Midbrain (tissue), 1 donor: ENCODE measurements around the gene MAP4K2.
A peak's percentile ranks its signal among the peaks of the same experiment; 100 is the strongest.

Source experiments
- DNase-seq: peaks from one replicate; lab custom pipeline; 2025; lab: John Stamatoyannopoulos, UW

The MAP4K2 gene

DNA sequence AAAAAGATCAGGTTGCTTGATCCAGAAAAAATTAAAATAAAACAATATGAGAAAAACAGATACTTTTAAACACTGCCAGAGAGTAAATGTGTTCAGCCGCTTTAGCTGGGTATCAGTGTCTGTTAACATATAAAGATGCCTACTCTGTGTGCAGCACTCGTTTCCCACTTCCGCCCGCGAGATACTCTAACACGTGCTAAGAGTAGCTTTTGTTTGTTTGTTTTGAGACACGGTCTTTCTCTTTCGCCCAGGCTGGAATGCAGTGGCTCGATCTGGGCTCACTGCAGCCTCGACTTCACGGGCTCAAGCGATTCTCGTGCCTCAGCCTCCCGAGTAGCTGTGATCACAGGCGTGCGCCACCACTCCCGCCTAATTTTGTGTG is 7.9 kb upstream of the MAP4K2 start:
- DNase-seq: no peak

DNA sequence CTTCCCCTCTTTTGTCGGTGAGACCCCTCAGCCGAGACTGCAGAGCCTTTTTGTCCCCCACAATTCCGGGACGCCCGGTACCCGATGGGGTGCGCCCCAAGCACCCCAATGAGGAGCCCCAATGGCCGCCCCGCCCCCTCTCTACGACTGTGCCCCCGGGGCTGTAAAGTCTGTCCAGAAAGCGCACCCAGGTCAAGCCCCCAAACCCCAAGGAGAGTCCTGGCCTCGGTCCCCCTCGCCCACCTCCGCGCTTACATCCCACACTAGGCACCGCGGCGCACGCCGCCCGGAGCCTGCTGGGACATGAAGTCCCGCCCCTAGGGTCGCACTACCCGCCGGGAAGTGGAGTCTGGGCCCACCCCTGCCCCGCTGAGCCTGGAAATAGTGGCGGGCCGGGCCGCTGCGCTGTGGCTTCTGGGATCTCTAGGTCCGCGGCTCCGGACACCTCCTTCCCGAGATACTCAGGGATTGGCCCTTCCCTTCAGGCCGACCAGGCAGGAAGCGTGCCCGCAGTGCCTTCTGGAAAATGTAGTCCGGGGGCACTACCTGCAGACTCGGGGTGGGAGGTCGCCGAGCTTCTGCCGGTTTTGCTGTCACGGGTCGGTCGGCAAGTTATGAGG is 7.4 kb upstream of the MAP4K2 start, which contains the start of gene MEN1:
Gene MEN1 (minus strand): TSS at position 281 of the 620 bp plus-strand sequence. CDS start 442 bp downstream, outside the sequence.
- peak; percentile 97 for DNase-seq

DNA sequence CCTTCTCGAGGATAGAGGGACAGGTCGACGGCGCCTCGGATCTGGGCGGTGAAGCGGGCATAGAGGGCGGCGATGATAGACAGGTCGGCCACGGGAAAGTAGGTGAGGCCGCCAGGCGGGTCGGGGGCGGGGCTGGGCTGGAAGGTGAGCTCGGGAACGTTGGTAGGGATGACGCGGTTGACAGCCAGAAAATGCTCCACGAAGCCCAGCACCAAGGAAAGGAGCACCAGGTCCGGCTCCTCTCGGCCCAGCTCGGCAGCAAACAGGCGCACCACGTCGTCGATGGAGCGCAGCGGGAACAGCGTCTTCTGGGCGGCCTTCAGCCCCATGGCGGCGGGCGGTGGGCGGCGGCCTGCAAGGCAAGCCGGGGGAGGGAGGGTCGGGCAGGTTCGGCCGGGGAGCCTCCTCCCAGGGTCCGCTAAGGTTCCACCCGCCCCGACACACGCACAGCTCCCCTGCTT is 6.8 kb upstream of the MAP4K2 start:
- no peak for DNase-seq

DNA sequence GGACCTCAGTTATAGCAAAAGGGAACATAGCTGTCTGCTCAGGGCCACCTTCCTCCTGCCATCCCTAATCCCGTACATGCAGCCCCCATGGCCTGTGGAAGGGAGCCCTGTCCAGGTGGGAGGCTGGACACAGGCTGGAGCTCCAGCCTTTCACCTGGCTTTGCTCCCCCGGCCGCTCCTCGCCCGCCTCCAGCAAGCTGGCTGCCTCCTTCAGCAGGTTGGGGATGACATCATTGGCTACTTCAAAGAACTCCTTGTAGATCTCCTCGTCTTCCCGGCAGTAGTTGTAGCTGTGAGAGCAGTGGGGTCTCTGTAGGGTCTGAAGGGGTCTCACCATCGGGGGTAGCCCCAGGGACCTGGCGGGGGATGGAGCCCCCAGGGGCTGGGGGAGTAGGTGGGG is 2.5 kb upstream of the MAP4K2 start:
- no peak for DNase-seq

DNA sequence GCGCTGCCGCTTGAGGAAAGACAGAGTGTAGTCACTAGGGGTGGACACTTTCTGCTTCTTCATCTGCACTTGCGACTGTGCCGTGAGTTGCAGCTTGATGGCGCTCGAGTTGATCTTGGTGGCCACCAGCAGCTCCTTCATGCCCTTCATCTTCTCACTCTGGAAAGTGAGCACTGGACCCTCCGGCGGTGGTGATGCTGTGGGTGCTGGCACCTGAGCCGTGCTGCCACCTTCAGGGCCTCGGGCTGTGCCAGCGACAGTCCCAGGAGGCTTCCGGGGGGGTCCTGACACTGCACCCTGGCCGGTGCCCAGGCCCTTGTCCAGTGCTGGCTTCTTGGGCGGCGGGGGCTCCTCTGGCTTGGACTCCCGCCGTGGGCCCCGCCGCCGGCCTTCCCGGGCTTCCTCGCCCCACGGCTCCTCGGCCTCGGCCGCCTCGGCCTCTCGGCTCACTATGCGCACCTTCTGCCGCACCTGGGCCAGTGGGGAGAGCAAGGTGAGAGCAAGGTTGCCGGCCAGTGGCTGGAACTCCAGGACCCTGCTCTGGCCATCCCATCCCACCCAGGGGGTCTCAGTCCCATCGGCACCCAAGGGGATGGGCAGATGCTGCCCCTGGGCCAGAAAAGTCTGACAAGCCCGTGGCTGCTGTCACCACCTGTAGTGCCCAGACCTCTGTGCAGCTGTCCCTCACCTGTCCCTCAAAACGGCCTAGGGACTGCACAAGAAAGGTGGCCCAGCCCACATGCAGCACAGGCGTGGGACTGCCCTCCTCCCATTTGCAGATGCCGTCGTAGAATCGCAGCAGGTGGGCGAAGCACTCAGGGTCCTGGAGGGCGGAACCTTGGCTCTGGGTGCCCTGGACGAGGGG is 1.6 kb upstream of the MAP4K2 start:
- no peak for DNase-seq

DNA sequence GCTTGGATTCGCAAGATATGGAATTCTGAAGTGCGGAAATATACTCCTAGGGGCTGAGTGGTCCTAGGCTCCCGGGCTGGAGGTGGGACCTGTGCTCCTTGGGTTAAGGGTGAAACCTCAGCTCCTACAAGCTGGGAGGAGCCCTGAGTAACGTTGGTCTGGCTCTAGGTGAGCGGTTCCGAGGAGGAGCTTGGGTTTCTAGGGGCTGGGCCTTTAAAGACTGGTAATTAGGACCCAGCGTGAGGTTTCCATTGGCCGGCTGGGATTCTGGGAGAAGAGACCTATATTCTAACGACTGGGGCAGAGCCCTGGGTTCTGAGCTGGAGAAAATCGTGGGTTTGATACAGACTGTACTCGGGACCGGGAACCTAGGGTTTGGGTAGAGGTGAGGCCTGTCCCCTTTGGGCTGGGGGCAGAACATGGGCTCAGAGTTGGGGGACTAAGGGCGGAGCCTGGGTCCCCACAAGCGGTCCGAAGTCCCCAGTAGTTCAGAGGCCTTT is 882 bp upstream of the MAP4K2 start:
- no peak for DNase-seq

DNA sequence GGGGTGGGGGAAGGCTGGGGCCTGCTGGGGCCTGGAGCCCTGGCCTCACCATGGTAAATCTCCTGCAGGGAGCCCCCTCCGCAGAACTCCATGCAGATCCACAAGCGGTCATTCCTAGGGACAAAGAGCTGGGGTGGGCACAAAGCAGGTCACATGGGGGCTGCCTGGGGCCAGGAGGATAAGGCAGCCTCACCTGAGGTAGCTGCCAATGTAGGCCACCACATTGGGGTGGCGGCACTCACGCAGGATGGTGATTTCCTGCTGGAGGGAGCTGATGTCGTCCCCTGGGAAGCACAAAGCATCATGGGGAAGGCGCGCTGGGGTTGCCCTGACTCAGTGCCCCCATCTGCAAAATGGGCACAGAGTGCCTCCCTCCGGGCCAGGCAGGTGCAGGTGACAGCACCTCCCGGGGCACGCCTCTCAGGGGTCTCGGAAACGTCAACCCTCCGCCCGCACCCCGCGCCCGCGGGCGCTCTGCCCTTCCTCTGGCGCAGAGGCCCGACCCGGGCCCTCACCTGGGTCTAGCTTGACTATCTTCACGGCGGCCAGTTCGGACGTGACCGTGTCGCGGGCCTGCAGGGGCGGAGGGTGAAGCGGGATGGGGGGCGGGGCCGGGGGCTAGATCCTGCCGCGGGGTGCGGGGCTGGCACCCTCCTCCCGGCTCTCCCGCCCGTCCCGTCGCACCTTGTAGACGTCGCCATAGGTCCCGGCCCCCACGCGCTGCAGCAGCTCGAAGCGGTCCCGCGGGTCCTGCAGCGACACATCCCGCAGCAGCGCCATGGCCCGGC is 450 bp downstream of the MAP4K2 start:
- DNase-seq: no peak

DNA sequence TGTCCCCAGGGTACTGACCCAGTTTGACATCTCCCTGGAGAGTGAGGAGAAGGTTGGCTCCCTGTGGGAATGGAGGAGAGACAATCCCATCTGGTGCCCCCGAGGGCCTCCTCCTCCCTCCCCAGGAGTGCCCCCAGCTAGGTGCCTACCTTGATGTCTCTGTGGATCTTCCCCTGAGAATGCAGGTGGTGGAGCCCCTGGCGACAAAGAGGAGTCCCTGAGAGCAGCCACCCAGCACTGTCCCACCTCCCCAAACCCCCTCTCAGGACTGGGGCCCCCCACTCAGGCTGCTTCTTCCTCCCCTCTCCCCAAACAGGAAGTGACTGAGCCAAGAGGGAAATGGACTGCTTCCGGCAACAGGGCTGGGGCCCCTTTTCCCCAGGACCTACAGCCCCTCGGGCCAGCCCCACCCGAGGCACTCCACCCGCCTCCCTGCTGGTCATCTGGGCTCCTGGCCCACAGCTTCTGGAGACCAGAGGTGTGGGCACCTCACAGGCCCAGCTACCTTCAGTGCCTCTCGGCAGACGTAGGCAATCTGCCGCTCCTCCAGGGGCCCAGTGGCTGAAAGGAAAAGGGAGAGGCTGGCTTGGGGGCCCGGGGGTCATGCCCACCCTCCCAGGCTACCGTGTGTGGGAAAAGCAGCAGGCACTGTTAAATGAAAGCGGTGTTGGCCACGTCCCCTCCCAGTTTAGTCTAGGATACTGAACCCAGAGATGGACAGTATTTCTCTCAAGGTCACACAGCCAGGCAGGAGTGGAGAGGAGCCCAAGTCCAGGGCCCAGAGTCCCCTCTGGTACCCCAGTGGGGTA is 1.2 kb downstream of the MAP4K2 start:
- no peak for DNase-seq

DNA sequence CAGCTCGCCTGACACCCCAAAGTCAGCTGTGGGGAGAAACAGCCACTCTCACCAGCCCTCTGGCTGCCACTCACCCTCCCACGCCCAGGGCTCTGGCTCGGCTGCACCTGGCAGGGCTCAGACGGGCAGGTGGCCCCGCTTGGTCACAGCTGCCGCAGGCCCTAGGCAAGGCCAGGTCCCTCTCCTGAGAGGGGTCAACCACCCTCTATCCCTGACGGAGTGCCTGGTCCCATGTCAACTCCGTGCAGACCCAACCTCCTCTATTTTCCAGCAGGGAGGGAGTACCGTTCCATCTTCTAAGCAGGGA is 1.9 kb downstream of the MAP4K2 start:
- no peak for DNase-seq

DNA sequence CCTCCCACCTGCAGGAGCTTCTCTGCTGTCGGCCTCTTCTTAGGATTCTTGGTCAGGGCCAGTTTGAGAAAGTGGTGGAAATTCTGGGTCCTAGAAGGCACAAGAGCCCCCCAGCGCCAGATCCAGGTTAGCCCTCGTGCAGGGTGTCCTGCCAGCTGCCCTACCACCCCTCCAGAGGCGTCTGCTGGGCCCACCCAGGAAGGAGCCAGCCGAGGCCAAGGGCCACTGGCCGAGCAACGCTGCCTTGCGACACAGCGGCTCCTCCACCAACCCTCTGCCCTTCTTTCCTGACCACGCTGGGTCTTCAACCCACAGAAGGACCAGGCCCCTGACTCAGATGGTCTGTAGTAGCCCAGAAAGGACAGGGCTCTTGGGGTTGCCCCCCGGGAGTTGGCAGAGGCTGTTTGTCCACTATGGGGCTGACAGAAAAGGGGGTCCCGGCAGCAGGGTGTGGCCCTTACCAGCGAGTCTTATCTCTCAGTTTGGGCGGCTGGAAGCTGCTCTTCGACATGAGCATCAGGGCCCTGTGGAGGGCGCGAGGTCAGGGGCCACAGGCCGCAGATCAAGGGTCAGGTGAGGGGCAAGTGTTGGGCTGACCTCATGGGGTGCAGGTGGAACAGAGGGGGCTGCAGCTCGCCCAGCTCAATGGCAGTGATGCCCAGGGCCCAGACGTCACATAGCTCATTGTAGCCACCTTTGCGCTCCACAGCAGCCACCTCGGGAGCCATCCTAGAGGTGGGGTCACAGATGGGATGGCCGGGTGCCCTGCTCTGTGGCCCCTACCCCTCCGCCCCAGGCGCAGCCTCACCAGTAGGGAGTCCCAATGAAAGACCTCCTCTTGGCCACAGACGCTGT is 2.5 kb downstream of the MAP4K2 start:
- DNase-seq: no peak

DNA sequence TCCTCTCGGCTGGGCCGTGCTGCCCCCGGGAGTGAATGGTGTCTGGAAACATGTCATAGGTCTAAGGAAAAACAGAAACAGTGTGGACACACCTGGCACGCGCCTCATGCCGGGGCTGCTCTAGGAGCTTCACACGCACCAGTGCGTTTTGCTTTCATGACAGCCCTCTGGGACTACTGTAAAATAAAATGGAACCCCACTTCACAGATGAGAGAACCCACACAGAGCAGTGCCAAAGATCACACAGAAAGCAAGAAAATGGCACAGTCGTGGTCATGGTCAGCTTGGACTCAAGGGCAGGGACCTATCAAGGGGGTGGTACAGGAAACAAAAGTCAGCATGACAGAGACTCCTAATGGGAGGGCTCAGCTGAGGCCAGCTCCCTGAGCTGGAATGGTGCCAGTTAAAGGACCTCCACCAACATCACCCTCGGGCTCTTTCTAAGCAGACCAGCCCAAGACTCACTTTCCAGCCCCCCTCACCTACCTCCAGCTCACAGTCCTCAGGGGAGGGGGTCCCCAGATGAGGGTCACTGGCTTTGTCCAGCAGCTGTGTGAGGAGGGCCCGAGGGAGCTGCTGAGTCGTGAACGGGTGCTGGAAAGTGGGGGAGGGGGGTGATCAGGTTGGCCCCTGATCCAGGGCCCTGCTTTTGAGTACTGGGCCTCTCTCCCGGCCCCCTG is 3.3 kb downstream of the MAP4K2 start:
- no peak for DNase-seq

DNA sequence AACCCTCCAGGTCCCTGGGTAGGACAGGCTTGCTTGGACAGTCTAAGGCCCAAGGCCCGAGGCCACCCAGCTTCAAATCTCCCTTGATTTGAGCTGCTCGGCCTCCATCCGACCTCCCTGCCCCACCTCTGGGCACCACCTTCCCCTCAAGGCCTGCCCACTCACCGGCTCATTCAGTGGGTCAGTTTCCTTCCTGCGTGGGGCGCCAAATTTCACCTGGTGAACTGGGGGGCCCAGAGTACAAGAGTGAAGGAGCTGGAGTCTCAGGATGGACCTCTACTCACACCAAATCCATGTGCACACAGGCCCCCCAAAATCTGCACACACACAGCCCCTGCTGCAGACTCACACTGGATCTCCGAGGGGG is 3.8 kb downstream of the MAP4K2 start:
- DNase-seq: no peak

DNA sequence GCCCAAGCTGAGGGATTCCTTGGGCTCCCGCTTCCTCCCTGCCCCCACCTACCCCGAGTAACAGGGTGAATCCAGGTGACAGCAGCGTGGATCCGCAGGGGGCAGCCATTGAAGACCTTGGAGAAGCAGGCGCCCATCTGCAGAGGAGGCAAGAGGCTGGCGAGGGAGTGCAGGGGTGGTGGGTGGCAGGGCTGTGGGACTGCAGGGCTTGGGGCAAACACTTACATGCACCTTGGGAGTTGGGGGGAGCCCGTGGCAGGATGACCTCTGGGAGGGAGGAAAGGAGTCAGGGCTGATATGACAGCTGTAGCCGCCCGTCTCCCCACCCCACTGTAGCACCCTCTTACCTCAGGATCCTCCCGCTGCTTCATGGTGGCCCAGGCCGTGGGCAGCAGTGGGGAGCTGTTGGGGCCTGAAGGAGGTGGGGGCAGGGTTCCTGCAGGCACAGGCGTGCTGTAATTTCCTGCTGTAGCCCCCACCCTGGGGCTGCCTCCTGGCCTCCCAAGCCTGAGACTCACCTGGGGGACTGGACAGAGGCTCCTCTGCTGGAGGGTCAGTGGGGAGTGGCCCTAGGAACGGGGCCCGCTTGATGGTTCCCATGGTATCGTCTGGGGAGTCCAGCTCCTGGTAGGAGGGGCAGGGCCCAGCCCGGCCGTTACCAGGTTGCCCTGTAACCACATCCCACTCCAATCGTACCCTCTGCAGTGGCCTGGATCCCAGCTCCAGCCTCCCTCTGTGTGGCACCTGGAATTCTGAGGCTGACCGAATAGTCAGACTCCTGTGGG is 6.1 kb downstream of the MAP4K2 start:
- DNase-seq: no peak

DNA sequence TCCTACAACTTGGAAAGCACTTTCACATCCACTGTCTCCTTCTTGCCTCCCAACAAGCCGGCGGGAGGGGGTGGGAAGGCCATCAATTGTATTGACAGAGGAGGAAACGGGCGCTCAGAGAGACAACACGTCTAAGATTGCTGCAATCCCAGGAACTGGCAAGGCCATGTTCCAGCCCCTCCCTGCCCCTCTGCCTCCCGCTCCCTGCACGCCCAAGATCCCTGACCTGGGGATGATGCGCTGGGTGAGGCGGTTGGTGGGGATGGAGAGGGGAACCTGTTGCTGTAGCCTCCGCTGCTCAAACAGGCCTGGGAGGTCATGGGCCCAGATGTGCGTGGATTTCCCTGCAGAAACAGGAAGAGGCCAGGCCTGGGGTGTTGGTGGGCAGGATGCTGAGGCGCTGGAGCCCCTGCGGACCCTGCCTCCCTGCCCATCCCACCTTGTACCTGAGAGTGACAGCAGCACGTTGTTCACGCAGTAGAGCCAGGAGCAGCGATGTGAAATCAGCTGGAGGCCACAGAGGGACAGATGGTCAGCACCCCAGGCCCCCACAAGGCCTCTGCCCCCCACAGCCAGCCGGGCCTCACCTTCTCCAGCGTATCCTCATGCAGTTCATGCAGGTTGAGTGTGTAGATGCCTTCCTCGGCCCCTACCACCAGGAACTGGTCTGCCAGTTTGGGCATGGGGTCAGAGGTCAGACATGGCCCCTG is 6.8 kb downstream of the MAP4K2 start:
- DNase-seq: no peak

DNA sequence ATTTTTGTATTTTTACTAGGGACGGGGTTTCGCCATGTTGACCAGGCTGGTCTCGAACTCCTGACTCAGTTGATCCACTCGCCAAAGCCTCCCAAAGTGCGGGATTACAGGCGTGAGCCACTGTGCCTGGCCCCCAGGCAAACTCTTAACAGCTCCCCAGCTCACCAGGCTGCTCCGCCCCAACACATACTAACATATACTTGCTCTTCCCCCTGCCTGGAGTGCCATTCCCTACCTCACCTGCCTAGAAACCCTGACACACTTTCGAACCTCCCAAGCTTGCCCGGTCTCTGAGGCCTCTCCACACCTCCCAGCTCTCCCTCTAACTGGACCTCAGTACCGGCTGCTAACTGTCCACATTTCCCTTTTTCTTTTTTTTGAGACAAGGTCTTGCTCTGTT is 8.5 kb downstream of the MAP4K2 start:
- DNase-seq: no peak

DNA sequence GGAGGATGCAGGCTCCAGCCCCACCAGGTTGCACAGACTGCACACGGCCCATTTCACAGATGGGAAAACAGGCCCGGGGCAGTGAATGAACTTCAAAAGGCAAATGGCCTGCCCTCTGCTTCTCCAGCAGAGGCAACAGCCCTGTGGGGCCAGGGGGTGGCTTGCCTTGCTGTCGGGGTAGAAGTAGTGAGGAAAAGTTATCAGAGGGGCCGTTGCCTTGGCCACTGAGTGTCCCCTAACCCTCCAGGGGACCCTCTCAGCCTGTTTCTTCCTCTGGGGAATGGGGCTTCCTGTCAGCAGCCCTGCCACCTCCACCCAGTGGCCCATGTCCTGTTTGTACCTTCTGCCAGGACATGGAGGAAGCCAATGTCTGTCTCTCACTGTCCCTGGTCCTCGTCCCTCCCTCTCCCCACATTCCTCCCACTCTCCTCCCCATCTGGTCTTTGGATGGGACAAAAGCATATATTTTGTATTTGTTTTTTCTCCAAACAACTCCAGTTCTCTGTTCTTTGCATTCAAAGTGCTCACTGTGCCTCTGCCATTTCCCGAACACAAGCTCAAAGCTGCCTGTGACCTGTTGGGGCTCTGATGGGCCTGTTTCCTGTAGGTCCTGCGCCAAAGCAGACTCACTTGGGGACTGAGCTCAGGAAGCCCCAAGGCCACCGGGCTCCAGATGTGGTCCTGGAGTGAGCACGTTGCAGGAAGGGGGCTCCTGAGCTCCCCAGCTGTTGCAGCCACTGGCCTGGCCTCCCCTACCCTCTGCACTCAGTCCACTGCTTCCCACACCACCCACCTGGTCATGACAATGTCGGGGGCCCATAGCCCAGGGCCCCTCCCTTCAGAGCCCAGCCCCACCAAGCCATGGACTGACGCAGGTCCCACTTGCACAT is 9.5 kb downstream of the MAP4K2 start:
- no peak for DNase-seq

DNA sequence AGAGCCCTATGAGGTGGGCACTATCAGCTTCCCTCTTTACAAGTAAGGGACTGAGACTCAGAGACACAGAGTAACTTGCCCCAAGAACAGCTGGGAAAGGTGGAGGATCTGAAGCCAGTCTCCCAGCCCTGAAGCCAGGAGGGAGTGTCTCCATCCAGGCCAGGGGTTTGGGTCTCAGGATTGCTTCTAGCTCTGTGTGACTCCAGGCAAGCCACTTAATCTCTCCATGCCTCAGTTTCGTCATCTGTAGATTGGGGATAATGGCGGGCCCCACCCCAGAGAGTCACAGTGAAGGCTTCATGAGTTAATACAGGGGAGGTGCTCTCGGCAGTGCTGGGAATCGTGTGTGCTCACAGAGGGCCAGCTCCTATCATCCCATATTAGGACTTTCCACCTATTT is 10.5 kb downstream of the MAP4K2 start:
- DNase-seq: no peak

DNA sequence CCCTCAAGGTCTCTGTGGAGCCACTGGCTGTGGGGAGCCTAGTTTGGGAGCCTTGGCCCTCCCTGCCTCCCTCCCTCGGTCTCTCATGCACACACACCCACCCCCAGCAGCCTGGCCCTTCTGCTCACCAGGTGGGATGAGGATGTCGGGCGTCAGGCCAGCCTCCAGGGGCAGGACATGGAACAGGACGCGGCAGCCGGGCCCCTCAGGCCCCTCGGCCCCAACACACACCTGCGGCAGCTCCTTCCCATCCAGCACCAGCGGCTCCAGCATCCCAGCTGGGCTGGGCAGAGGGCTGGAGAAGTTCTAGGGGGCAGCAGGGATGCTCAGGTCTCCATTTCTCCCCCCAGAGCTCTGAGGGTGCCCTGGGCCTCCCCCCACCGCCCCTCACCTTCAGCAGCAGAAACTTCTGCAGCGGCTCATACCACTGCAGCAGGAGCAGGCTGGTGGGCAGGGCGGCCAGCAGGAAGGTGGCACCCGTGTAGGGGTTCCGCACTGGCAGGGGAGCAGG is 11.2 kb downstream of the MAP4K2 start:
- DNase-seq: no peak
